CD4-positive, alpha-beta memory T cell (primary cell): ENCODE results near the gene KDM4C. TPM values are rescaled to one million over a fixed set of nuclear protein-coding genes. Genes with fewer than 3 reads are reported as not detected.

Experiments used
- CTCF ChIA-PET: fragments of 350-600 bp; sonication (Branson Sonifier 250); formaldehyde crosslinking; loops from one replicate; lab custom pipeline; 2021; ENCODE audit warnings: inconsistent platforms; ENCODE audit not compliant: partially characterized antibody; lab: Charles Lee
- POLR2A ChIA-PET: fragments of 350-600 bp; sonication (Branson Sonifier 250); formaldehyde crosslinking; loops from one replicate; lab custom pipeline; 2021; ENCODE audit not compliant: partially characterized antibody; lab: Charles Lee
- DNase-seq, 5 donors: peaks; one replicate each; pipeline versions ENCODE4 v3.0.0 to v3.0.0-alpha.2; 2020 to 2022; ENCODE audit warnings: mixed read lengths in 1 of 5
- H3K27ac ChIP-seq: one replicate; pipeline ENCODE4 v1.7.0; 2013; ENCODE audit warnings: low read depth, low read length
- H3K27me3 ChIP-seq: 2 replicates; pipeline ENCODE4 v1.7.0; 2013; ENCODE audit warnings: mild to moderate bottlenecking, low read length, moderate library complexity; ENCODE audit not compliant: insufficient read depth
- H3K36me3 ChIP-seq: 2 replicates; pipeline ENCODE4 v1.7.0; 2013; ENCODE audit warnings: mild to moderate bottlenecking, low read length, moderate library complexity; ENCODE audit not compliant: insufficient read depth
- H3K4me1 ChIP-seq: 2 replicates; pipeline ENCODE4 v1.7.0; 2013; ENCODE audit warnings: mild to moderate bottlenecking, low read length, moderate library complexity; ENCODE audit not compliant: insufficient read depth
- H3K4me3 ChIP-seq, 2 donors: one replicate each; pipeline ENCODE4 v1.7.0; 2013; ENCODE audit warnings: low read length in 2 of 2, mild to moderate bottlenecking in 1 of 2
- H3K9me3 ChIP-seq, 2 donors: one replicate each; pipeline ENCODE4 v1.7.0; 2013; ENCODE audit warnings: low read length in 2 of 2, control low read depth in 1 of 2; ENCODE audit not compliant: control insufficient read depth in 1 of 2
- H3K27ac Mint-ChIP-seq, 7 donors: one replicate each; pipeline ENCODE4 v1.8.0; 2020 to 2021; ENCODE audit warnings: mixed read lengths in 7 of 7, mild to moderate bottlenecking in 6 of 7, inconsistent platforms in 3 of 7, moderate library complexity in 3 of 7
- H3K27me3 Mint-ChIP-seq, 2 donors: one replicate each; pipeline ENCODE4 v1.8.0; 2020 to 2021; ENCODE audit warnings: mixed read lengths in 2 of 2
- H3K36me3 Mint-ChIP-seq, 2 donors: one replicate each; pipeline ENCODE4 v1.8.0; 2020 to 2021; ENCODE audit warnings: mixed read lengths in 2 of 2, inconsistent platforms in 1 of 2, mild to moderate bottlenecking in 1 of 2
- H3K4me1 Mint-ChIP-seq, 4 donors: one replicate each; pipeline ENCODE4 v1.8.0; 2020 to 2021; ENCODE audit warnings: mixed read lengths in 4 of 4, mild to moderate bottlenecking in 1 of 4
- H3K4me3 Mint-ChIP-seq, 8 donors: one replicate each; pipeline ENCODE4 v1.8.0; 2020 to 2021; ENCODE audit warnings: mixed read lengths in 8 of 8, mild to moderate bottlenecking in 7 of 8, moderate library complexity in 6 of 8, inconsistent platforms in 3 of 8
- H3K9me3 Mint-ChIP-seq, 8 donors: one replicate each; pipeline ENCODE4 v1.8.0; 2020 to 2021; ENCODE audit warnings: mixed read lengths in 8 of 8, mild to moderate bottlenecking in 5 of 8, inconsistent platforms in 3 of 8, moderate library complexity in 1 of 8
- intact Hi-C: fragments of 100-400 bp; cut with micrococcal nuclease; formaldehyde crosslinking; loops from one replicate; pipeline ENCODE4 v1.15.1; 2023
- polyA plus RNA-seq, 2 donors: library from polyadenylated mRNA; unstranded; fragments of 300-500 nt; fragmentation: Illumina TruSeq; gene quantifications; one replicate each; pipeline ENCODE4 v1.2.3, GENCODE V29; 2021
- total RNA-seq, 2 experiments: library from RNA; stranded (reverse); gene quantifications; one replicate each; pipeline ENCODE4 v1.2.3, GENCODE V29; 2021

The KDM4C gene
- total and polyA plus RNA-seq, 4 experiments from 2014 or later, result 36.3 to 90.7 (median 58.8) TPM

DNA sequence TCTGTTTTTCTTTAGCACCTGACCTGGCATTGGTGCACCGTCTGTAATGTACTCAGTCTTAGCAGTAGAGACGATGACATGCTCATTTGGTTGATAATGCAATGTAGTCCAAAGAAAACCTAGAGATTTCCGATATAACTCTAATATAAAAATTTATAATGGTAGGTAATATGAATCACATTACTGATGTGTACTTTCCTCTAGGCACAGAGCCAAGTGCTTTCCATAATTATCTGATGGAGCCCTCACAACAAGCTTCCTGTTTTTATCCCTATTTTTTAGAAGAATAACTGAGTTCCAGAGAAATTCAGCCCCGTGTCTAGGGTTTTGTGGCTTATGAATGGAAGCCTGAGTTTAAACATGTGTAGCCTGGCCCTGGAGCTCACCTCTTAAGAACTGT lies 53.7 kb downstream of the KDM4C start:
- ChIA-PET POLR2A (interaction anchor here (0.6 kb wide), 1 partner anchor 23 kb away, joined by 3 read pairs; no protein-coding TSS in a partner anchor), CTCF (no interaction called here)
- Mint-ChIP-seq H3K27me3 (no peaks in the 10 kb centered on the region), H3K9me3 (no peaks in the 10 kb centered on the region), H3K4me3 (no peak overlapping the region), H3K36me3 (peaks cover 18 to 27% of the 10 kb centered on the region in 2 donors), H3K27ac (no peak overlapping the region), H3K4me1 (peaks cover 0 to 11% (median 6%) of the 10 kb centered on the region in 4 donors)
- no peak for DNase-seq
- no peak overlapping the region for H3K27ac ChIP-seq
- H3K4me1 ChIP-seq, result no peaks in the 10 kb centered on the region
- no peaks in the 10 kb centered on the region for H3K36me3 ChIP-seq
- H3K9me3 ChIP-seq, result no peaks in the 10 kb centered on the region
- intact Hi-C loops, result no loop called here
- no peak overlapping the region for H3K4me3 ChIP-seq
- H3K27me3 ChIP-seq, result no peaks in the 10 kb centered on the region

GRCh38 chr9:6816581-6816980 lies 58.8 kb downstream of the KDM4C start:
- intact Hi-C loops, result no loop called here
- Mint-ChIP-seq H3K4me3 (no peak overlapping the region), H3K4me1 (peaks cover 10 to 27% (median 19%) of the 10 kb centered on the region in 4 donors), H3K27me3 (no peaks in the 10 kb centered on the region), H3K9me3 (no peaks in the 10 kb centered on the region), H3K27ac (peak overlapping the region in 2 of 7 donors; percentile 42 to 74), H3K36me3 (peaks cover 35 to 42% of the 10 kb centered on the region in 2 donors)
- DNase-seq, result no peak
- Histone ChIP-seq H3K4me3 (no peak overlapping the region), H3K9me3 (no peaks in the 10 kb centered on the region), H3K36me3 (peaks cover 10% of the 10 kb centered on the region), H3K4me1 (no peaks in the 10 kb centered on the region), H3K27ac (no peak overlapping the region), H3K27me3 (no peaks in the 10 kb centered on the region)
- POLR2A ChIA-PET, result interaction anchor here (1.5 kb wide), 1 partner anchor 59 kb away, joined by 5 read pairs; the partner anchor contains the start of gene KDM4C
- CTCF ChIA-PET, result interaction anchor here (1.0 to 1.6 kb wide), 2 partner anchors 11 kb away, joined by 5 to 6 read pairs; no protein-coding TSS in a partner anchor

DNA sequence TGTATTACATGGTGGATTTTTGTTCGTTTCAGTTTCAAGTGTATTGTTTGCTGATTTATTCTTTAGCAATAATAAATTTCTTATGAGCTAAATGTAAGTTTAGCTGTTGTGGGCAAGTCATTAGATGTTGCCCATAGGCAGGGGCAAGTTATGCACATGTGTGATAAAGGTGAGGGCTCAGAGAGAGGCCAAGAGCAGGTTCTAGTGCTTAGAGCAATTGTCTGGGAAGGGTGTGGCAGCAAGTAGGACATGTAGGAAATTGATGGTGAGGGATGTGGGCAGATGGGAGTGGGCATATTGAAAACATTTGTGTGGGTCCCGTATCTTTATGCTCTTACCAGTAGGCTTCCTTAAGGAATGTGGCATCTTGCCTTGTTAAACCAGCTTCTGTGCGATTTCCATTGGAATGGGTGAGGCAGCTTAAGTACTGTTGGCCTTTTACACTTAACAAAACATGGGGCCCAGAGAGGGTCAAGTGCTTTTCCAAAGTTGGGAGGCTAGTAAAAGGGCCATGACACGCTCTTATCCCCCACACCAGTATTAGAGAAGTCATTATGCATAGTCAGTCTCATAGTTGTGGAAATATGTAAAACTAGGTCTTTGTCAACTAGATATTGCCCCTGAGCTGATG lies 60.6 kb downstream of the KDM4C start:
- no peak for DNase-seq
- Histone ChIP-seq H3K27me3 (no peaks in the 10 kb centered on the region), H3K4me1 (no peaks in the 10 kb centered on the region), H3K36me3 (peaks cover 14% of the 10 kb centered on the region), H3K4me3 (no peak overlapping the region), H3K27ac (no peak overlapping the region), H3K9me3 (no peaks in the 10 kb centered on the region)
- intact Hi-C loops, result no loop called here
- H3K4me1 Mint-ChIP-seq, result peaks cover 5 to 26% (median 18%) of the 10 kb centered on the region in 4 donors
- H3K9me3 Mint-ChIP-seq, result no peaks in the 10 kb centered on the region
- ChIA-PET CTCF (interaction anchor here (1.1 to 1.6 kb wide), 3 partner anchors 9 to 233 kb away, joined by 3 to 5 read pairs (median 3); no protein-coding TSS in a partner anchor), POLR2A (no interaction called here)
- H3K36me3 Mint-ChIP-seq, result peaks cover 41 to 48% of the 10 kb centered on the region in 2 donors
- no peak overlapping the region for H3K4me3 Mint-ChIP-seq
- no peaks in the 10 kb centered on the region for H3K27me3 Mint-ChIP-seq
- H3K27ac Mint-ChIP-seq, result peak overlapping the region in 1 of 7 donors; percentile 18

GRCh38 chr9:6819112-6819511 lies 61.3 kb downstream of the KDM4C start:
- Mint-ChIP-seq H3K9me3 (no peaks in the 10 kb centered on the region), H3K27me3 (no peaks in the 10 kb centered on the region), H3K27ac (no peak overlapping the region), H3K4me1 (peaks cover 5 to 28% (median 17%) of the 10 kb centered on the region in 4 donors), H3K36me3 (peaks cover 48 to 55% of the 10 kb centered on the region in 2 donors), H3K4me3 (no peak overlapping the region)
- H3K4me1 ChIP-seq, result no peaks in the 10 kb centered on the region
- intact Hi-C loops, result no loop called here
- no peaks in the 10 kb centered on the region for H3K27me3 ChIP-seq
- no peak overlapping the region for H3K27ac ChIP-seq
- ChIA-PET CTCF (interaction anchor here (1.1 kb wide), 1 partner anchor 8 kb away, joined by 3 read pairs; no protein-coding TSS in a partner anchor), POLR2A (no interaction called here)
- no peaks in the 10 kb centered on the region for H3K9me3 ChIP-seq
- no peak for DNase-seq
- no peak overlapping the region for H3K4me3 ChIP-seq
- peaks cover 15% of the 10 kb centered on the region for H3K36me3 ChIP-seq

- H3K27ac ChIP-seq, result no peak overlapping the region
Measured at GRCh38 chr9:6819529-6819928, 61.8 kb downstream of the KDM4C start.

GRCh38 chr9:6822696-6823095 lies 64.9 kb downstream of the KDM4C start:
- peaks cover 15% of the 10 kb centered on the region for H3K36me3 ChIP-seq
- Mint-ChIP-seq H3K9me3 (no peaks in the 10 kb centered on the region), H3K27me3 (no peaks in the 10 kb centered on the region), H3K4me3 (no peak overlapping the region), H3K27ac (peak overlapping the region in 1 of 7 donors; percentile 1), H3K36me3 (peaks cover 48 to 55% of the 10 kb centered on the region in 2 donors), H3K4me1 (peaks cover 4 to 37% (median 20%) of the 10 kb centered on the region in 4 donors)
- no peaks in the 10 kb centered on the region for H3K9me3 ChIP-seq
- no peaks in the 10 kb centered on the region for H3K27me3 ChIP-seq
- ChIA-PET POLR2A (no interaction called here), CTCF (no interaction called here)
- DNase-seq, result no peak
- intact Hi-C loops, result no loop called here
- H3K4me3 ChIP-seq, result no peak overlapping the region
- no peak overlapping the region for H3K27ac ChIP-seq
- H3K4me1 ChIP-seq, result no peaks in the 10 kb centered on the region

More at GRCh38 chr9:6819529-6819928, 61.8 kb downstream of the KDM4C start:
- CTCF ChIA-PET, result interaction anchor here (0.9 to 1.1 kb wide), 2 partner anchors 7 to 32 kb away, joined by 3 read pairs; no protein-coding TSS in a partner anchor
- H3K36me3 Mint-ChIP-seq, result peaks cover 48 to 55% of the 10 kb centered on the region in 2 donors
- H3K4me3 ChIP-seq, result no peak overlapping the region
- H3K27me3 Mint-ChIP-seq, result no peaks in the 10 kb centered on the region
- no peaks in the 10 kb centered on the region for H3K27me3 ChIP-seq
- H3K27ac Mint-ChIP-seq, result peak overlapping the region in 1 of 7 donors; percentile 50
- DNase-seq, result no peak
- intact Hi-C loops, result no loop called here
- H3K9me3 Mint-ChIP-seq, result no peaks in the 10 kb centered on the region
- peaks cover 15% of the 10 kb centered on the region for H3K36me3 ChIP-seq
- no peak overlapping the region for H3K4me3 Mint-ChIP-seq
- no peaks in the 10 kb centered on the region for H3K9me3 ChIP-seq
- peaks cover 5 to 29% (median 18%) of the 10 kb centered on the region in 4 donors for H3K4me1 Mint-ChIP-seq
- no peaks in the 10 kb centered on the region for H3K4me1 ChIP-seq
- POLR2A ChIA-PET, result no interaction called here

DNA sequence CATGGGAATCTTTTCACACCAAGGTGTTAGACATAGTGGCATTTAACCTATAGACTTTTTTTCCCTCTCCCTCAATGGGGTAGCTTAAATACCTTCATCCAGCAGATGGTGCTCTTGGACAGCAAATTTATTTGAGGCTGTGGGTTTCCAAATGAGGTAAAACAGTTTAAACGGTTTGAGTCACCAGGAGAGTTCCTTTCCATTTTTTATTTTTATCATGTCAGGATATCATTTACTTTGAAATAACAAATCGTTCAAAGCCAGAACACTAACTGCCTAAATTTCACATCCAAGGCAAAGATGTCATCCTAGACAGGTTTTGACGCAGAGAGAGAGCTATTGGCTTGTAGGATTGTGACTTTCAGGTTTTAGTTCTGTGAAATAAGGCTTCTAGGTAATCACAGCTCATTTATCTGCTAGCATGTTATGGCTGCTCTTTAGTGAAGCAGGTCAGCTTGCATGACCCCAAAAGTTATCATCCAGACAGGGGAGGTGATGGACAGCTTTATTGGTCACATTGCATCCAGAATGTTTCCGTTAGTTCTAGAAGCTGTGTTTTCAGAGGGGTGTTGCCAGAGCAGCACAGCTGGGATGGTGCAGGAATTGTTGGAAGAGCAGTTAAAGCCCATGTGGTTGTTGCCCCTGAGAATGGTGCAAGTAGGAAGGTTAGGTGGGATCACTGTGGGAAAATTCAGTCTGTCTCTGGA lies 69.8 kb downstream of the KDM4C start:
- no peaks in the 10 kb centered on the region for H3K27me3 ChIP-seq
- DNase-seq, result peak in 4 of 5 donors; percentile 23 to 32 (median 28)
- Mint-ChIP-seq H3K4me3 (peak overlapping the region in 1 of 8 donors; percentile 21), H3K4me1 (peaks cover 7 to 20% (median 14%) of the 10 kb centered on the region in 4 donors), H3K36me3 (peaks cover 44 to 55% of the 10 kb centered on the region in 2 donors), H3K27me3 (no peaks in the 10 kb centered on the region), H3K9me3 (peaks cover 0 to 2% (median 0%) of the 10 kb centered on the region in 8 donors), H3K27ac (peak overlapping the region in 5 of 7 donors; percentile 30 to 87 (median 53))
- H3K27ac ChIP-seq, result no peak overlapping the region
- intact Hi-C loops, result loop anchor here (5.0 kb wide), 1 partner anchor 360 kb away; no protein-coding TSS in a partner anchor
- no peaks in the 10 kb centered on the region for H3K9me3 ChIP-seq
- ChIA-PET CTCF (interaction anchor here (0.6 to 1.9 kb wide), 15 partner anchors 9 to 241 kb away, joined by 3 to 6 read pairs (median 3); no protein-coding TSS in a partner anchor), POLR2A (no interaction called here)
- H3K4me3 ChIP-seq, result no peak overlapping the region
- no peaks in the 10 kb centered on the region for H3K4me1 ChIP-seq
- peaks cover 10% of the 10 kb centered on the region for H3K36me3 ChIP-seq
